SJCRH30 (cell line): ENCODE data around the gene CNOT8. TPM values are rescaled to one million over a fixed set of nuclear protein-coding genes. Genes with fewer than 3 reads are reported as not detected.
A peak's percentile ranks its signal among the peaks of the same experiment; 100 is the strongest.
"Not testable (repeated sequence)": the region's sequence is repeated elsewhere in the genome, so short reads cannot be mapped to it uniquely, and the experiment has no call there.

ENCODE experiments used
- DNase-seq, 2 experiments: peaks; one replicate each; pipeline ENCODE4 v3.0.0-alpha.2; 2015 to 2020
- H3K27ac ChIP-seq: fragments of 250-450 bp; sonication (Bioruptor Pico); 2 replicates; pipeline ENCODE4 v1.5.1; 2020; ENCODE audit warnings: mild to moderate bottlenecking, moderate library complexity
- H3K27me3 ChIP-seq: fragments of 250-450 bp; sonication (Bioruptor Pico); 2 replicates; pipeline ENCODE4 v1.5.1; 2020; ENCODE audit warnings: mild to moderate bottlenecking, moderate library complexity
- H3K36me3 ChIP-seq: fragments of 250-450 bp; sonication (Bioruptor Pico); 2 replicates; pipeline ENCODE4 v1.5.1; 2020; ENCODE audit warnings: mild to moderate bottlenecking, moderate library complexity
- H3K4me1 ChIP-seq: fragments of 250-450 bp; sonication (Bioruptor Pico); 2 replicates; pipeline ENCODE4 v1.5.1; 2020; ENCODE audit warnings: mild to moderate bottlenecking, moderate library complexity
- H3K4me3 ChIP-seq: fragments of 250-450 bp; sonication (Bioruptor Pico); 2 replicates; pipeline ENCODE4 v1.5.1; 2020; ENCODE audit warnings: mild to moderate bottlenecking, moderate library complexity
- H3K9me3 ChIP-seq: fragments of 250-450 bp; sonication (Bioruptor Pico); replicated peaks from 2 replicates; pipeline ENCODE4 v1.5.1; 2020; ENCODE audit warnings: mild to moderate bottlenecking, moderate library complexity
- total RNA-seq: library from RNA; depleted of rRNA; stranded (reverse); fragments of >200 nt; shearing (Covaris generic); gene quantifications from 2 replicates; pipeline ENCODE4 v1.2.3, GENCODE V29; 2014; rRNA removed

CNOT8 gene
- total RNA-seq, 1 experiment from 2014 or later: 64.4 TPM

DNA sequence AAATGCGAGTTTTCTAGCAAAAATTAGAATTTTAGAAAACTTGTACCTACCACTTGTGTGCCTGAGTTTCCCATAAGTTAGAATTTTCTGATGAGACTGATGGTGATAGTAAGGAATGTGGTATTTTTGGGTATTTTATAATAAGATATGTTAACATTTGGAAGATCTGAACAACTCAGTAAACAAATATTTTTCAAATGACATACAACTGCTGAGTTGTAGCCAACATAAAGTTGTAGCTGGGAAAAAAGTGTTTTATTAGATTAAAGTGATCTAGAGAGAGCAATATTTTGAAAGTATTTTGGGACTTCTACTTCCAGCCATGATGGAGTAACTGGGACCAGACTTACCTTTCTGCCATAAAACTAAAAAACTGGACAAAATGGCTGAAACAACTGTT lies 41.6 kb downstream of the CNOT8 start:
- H3K9me3 ChIP-seq: no peaks in the 10 kb centered on the region
- no peak overlapping the region for H3K27ac ChIP-seq
- peaks cover 93% of the 10 kb centered on the region for H3K36me3 ChIP-seq
- no peaks in the 10 kb centered on the region for H3K4me1 ChIP-seq
- no peak for DNase-seq
- H3K27me3 ChIP-seq: no peaks in the 10 kb centered on the region
- H3K4me3 ChIP-seq: no peak overlapping the region

DNA sequence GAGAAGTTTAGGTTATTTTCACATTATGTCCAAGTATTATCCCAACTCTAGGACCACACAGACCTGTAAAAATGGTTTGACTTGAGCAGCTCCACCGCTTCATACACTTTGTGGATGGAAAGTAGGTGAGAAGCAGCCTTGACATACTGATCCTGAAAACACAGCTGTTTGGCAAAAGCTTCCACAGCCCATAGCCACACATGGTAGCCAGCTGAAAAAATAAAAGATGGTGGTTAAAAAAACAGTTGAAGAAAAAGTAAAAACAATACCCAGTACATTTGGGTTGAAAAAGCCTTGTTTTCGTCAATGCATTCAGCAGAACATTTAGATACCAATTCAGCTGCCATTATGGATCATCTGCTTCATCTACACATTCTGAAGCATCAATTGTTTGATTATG lies 42.8 kb downstream of the CNOT8 start:
- no peaks in the 10 kb centered on the region for H3K27me3 ChIP-seq
- H3K27ac ChIP-seq: no peak overlapping the region
- peak in 1 of 2 experiments; percentile 17 for DNase-seq
- no peak overlapping the region for H3K4me3 ChIP-seq
- peaks cover 84% of the 10 kb centered on the region for H3K36me3 ChIP-seq
- H3K4me1 ChIP-seq: no peaks in the 10 kb centered on the region
- H3K9me3 ChIP-seq: no peaks in the 10 kb centered on the region

DNA sequence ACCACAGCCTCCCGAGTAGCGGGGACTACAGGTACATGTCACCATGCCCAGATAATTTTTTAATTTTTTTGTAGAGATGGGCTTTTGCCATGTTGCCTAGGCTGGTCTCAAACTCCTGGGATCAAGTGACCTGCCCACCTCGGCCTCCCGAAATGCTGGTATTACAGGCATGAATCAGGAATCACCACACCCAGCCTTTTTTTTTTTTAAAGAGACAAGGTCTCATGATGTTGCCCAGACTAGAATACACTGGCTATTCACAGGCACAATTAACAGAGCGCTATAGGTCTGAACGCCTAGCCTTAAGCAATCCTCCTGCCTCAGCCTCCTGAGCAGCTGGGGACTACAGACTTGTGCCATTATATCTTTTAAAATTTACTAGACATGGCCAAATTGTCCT lies 43.5 kb downstream of the CNOT8 start:
- no peak overlapping the region for H3K27ac ChIP-seq
- no peaks in the 10 kb centered on the region for H3K9me3 ChIP-seq
- no peak overlapping the region for H3K4me3 ChIP-seq
- no peaks in the 10 kb centered on the region for H3K4me1 ChIP-seq
- H3K27me3 ChIP-seq: no peaks in the 10 kb centered on the region
- DNase-seq: no peak
- peaks cover 83% of the 10 kb centered on the region for H3K36me3 ChIP-seq

DNA sequence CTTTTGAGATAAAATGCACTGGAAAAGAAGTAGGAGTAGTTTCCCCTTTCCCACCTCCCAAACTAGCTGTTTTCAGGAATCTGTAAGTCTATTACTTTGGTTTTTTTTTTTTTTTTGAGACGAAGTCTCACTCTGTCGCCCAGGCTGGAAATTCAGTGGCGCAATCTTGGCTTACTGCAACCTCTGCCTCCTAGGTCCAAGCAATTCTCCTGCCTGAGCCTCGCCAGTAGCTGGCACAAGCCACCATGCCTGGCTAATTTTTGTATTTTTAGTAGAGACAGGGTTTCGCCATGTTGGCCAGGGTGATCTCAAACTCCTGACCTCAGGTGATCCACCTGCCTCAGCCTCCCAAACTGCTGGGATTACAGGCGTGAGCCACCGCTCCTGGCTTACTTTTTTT lies 47.2 kb downstream of the CNOT8 start:
- not testable (repeated sequence) for H3K4me1 ChIP-seq, H3K27me3 ChIP-seq, H3K4me3 ChIP-seq, H3K27ac ChIP-seq, H3K9me3 ChIP-seq, DNase-seq
- H3K36me3 ChIP-seq: peaks cover 72% of the 10 kb centered on the region

DNA sequence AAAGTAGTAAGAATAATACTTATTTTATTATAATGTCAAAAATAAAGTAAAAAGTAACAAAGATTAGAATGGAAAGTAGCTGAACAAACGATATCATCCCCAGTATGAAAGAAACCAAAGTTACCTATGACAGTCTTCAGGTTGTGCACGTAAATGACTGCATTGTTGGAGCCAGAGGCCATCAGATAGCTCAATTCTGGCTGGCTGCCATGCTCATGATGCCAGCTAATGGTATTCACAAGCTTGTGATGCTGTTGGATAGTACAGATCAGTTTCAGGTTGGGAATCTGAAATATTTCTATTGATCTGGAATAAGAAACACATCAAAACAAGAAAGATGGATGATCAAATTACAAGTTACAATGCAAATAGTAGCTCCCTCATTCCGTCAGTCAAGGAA lies 58.4 kb downstream of the CNOT8 start:
- H3K4me3 ChIP-seq: no peak overlapping the region
- no peaks in the 10 kb centered on the region for H3K27me3 ChIP-seq
- DNase-seq: no peak
- peaks cover 82% of the 10 kb centered on the region for H3K36me3 ChIP-seq
- H3K4me1 ChIP-seq: no peaks in the 10 kb centered on the region
- no peak overlapping the region for H3K27ac ChIP-seq
- H3K9me3 ChIP-seq: no peaks in the 10 kb centered on the region

DNA sequence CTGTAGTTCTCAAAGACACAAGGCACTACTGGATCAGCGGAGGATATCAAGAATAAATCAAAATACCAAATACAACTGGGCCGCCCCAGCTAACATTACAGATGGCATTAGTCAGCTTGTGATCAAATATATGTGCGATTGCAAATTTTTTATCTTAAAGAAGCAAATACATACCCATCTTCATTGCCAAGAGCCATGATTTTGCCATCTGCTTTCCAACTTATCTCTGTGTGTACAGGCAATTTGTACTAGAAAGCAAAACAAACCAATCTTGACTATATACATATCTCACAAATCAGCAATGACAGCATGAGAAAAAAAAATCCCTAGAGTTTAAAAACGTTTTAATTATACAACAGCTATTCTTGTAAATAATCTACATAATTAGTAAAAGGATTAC lies 59.3 kb downstream of the CNOT8 start:
- H3K27ac ChIP-seq: no peak overlapping the region
- no peaks in the 10 kb centered on the region for H3K27me3 ChIP-seq
- H3K9me3 ChIP-seq: no peaks in the 10 kb centered on the region
- H3K4me3 ChIP-seq: no peak overlapping the region
- peaks cover 75% of the 10 kb centered on the region for H3K36me3 ChIP-seq
- no peak for DNase-seq
- no peaks in the 10 kb centered on the region for H3K4me1 ChIP-seq

DNA sequence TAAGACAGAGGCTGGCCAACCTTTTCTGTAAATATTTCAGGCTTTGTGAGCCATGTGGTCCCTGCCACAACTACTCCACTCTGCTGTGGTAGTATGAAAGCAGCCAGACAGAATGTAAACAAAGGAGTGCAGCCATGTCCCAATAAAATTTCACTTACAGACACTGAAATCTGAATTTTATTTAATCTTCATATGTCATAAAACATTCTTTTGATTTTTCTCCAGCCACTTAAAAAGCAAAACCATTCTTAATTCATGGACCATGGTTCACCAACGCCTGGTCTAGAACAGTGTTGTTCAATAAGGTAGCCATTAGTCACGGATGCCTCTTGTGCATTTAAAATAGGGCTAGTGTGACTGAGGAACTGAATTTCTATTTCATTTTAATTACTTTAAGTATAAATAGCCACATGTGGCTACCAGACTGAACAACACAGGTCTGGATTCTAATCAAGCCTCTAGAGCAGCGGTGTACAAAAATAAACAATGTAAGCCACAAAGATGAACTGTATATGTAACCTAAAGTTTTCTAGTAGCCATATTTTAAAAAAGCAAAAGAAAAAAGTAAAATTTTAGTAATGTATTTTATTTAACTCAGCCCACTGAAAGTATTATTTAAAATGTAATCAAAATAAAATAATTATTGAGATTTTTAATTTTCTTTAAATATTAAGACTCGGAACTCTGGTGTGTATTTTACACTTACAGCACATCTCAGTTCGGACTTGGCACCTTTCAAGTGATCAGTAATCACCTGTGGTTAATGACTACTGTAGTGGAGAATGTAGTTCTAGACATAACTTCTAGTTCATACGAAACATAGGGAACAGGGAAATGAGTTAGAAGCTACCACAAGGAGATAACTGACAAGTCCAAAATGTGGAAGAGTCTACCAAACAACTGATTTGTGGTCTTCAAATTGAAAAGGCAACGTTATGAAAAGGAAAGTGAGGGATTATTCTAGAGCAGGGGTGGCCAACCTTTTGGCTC lies 65.3 kb downstream of the CNOT8 start:
- Histone ChIP-seq H3K9me3 (no peaks in the 10 kb centered on the region), H3K36me3 (peaks cover 76% of the 10 kb centered on the region), H3K27ac (peak overlapping the region; percentile 50), H3K4me1 (peaks cover 13% of the 10 kb centered on the region; the same call in 1 of the 2 replicates), H3K27me3 (no peaks in the 10 kb centered on the region), H3K4me3 (no peak overlapping the region)
- peak in 1 of 2 experiments; percentile 7 for DNase-seq

Other genes starting within 250 kb of the CNOT8 start
- gene LARP1, start 103.2 kb upstream of the CNOT8 start, total RNA-seq: 99.9 and 100.0 TPM in 2 replicates
- gene FAXDC2, start 8.0 kb upstream of the CNOT8 start, total RNA-seq: 2.6 and 4.2 TPM in 2 replicates
- 47.1 and 47.7 TPM in 2 replicates for gene GEMIN5, start 79.6 kb downstream of the CNOT8 start, total RNA-seq
- gene MRPL22, start 82.4 kb downstream of the CNOT8 start, total RNA-seq: 55.6 and 56.2 TPM in 2 replicates
- gene KIF4B, start 155.1 kb downstream of the CNOT8 start, total RNA-seq: 0.02 and 0.03 TPM in 2 replicates